GM21619 (cell line): ENCODE data around the gene MFNG.
A peak's percentile ranks its signal among the peaks of the same experiment; 100 is the strongest.
"Not testable (repeated sequence)": the region's sequence is repeated elsewhere in the genome, so short reads cannot be mapped to it uniquely, and the experiment has no call there.

Experiments used
- ATAC-seq: cut with Tn5 transposase; IDR thresholded peaks from one replicate; pipeline ENCODE4 v1.9.1; 2021; ENCODE audit not compliant: unreplicated experiment

MFNG gene

GRCh38 chr22:37486224-37486845 is at the start of gene MFNG:
Gene MFNG (minus strand): TSS chr22:37486384. CDS start chr22:37486177, 207 bp downstream.
- ATAC-seq: peak; percentile 53

GRCh38 chr22:37535159-37535558 is 49.0 kb upstream of the MFNG start:
- ATAC-seq: no peak

GRCh38 chr22:37534445-37534844 is 48.3 kb upstream of the MFNG start:
- no peak for ATAC-seq

GRCh38 chr22:37533995-37534394 is 47.8 kb upstream of the MFNG start:
- ATAC-seq: no peak

GRCh38 chr22:37529652-37530345 is 43.6 kb upstream of the MFNG start:
- no peak for ATAC-seq

GRCh38 chr22:37527952-37528351 is 41.8 kb upstream of the MFNG start:
- ATAC-seq: not testable (repeated sequence)

- ATAC-seq: not testable (repeated sequence)
Observed at GRCh38 chr22:37527081-37527752, 41.0 kb upstream of the MFNG start.

- no peak for ATAC-seq
Observed at GRCh38 chr22:37526376-37526775, 40.2 kb upstream of the MFNG start.

- no peak for ATAC-seq
Observed at GRCh38 chr22:37525746-37526350, 39.7 kb upstream of the MFNG start.

- ATAC-seq: no peak
Observed at GRCh38 chr22:37525073-37525745, 39.0 kb upstream of the MFNG start.

GRCh38 chr22:37522482-37522881 is 36.3 kb upstream of the MFNG start:
- no peak for ATAC-seq

- no peak for ATAC-seq
Observed at GRCh38 chr22:37521236-37521739, 35.1 kb upstream of the MFNG start.

- ATAC-seq: no peak
Observed at GRCh38 chr22:37520776-37521191, 34.6 kb upstream of the MFNG start.

GRCh38 chr22:37519268-37520195 is 33.3 kb upstream of the MFNG start, which contains the start of gene CARD10:
Gene CARD10 (minus strand): TSS chr22:37519415. CDS start chr22:37519200, 215 bp downstream.
- ATAC-seq: no peak

- no peak for ATAC-seq
Observed at GRCh38 chr22:37518509-37519267, 32.5 kb upstream of the MFNG start.

- ATAC-seq: no peak
Observed at GRCh38 chr22:37517826-37518450, 31.8 kb upstream of the MFNG start.

GRCh38 chr22:37516456-37516855 is 30.3 kb upstream of the MFNG start:
- ATAC-seq: no peak

- no peak for ATAC-seq
Observed at GRCh38 chr22:37515901-37516300, 29.7 kb upstream of the MFNG start.
